ENCODE data around the gene NME1.

The NME1 gene

GRCh38 chr17:51132964-51133319 is 20.4 kb upstream of the NME1 start:
- peak; percentile 25 for DNase-seq (ENCODE audit: low read depth)
- H3K4me3 ChIP-seq (ENCODE audit: low read length) = no peak overlapping the region
- TF ChIP-seq, protein P1, sequence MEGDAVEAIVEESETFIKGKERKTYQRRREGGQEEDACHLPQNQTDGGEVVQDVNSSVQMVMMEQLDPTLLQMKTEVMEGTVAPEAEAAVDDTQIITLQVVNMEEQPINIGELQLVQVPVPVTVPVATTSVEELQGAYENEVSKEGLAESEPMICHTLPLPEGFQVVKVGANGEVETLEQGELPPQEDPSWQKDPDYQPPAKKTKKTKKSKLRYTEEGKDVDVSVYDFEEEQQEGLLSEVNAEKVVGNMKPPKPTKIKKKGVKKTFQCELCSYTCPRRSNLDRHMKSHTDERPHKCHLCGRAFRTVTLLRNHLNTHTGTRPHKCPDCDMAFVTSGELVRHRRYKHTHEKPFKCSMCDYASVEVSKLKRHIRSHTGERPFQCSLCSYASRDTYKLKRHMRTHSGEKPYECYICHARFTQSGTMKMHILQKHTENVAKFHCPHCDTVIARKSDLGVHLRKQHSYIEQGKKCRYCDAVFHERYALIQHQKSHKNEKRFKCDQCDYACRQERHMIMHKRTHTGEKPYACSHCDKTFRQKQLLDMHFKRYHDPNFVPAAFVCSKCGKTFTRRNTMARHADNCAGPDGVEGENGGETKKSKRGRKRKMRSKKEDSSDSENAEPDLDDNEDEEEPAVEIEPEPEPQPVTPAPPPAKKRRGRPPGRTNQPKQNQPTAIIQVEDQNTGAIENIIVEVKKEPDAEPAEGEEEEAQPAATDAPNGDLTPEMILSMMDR (conservative IDR thresholded peaks at IDR 0.05; ENCODE audit: low read length) = no peak

DNA sequence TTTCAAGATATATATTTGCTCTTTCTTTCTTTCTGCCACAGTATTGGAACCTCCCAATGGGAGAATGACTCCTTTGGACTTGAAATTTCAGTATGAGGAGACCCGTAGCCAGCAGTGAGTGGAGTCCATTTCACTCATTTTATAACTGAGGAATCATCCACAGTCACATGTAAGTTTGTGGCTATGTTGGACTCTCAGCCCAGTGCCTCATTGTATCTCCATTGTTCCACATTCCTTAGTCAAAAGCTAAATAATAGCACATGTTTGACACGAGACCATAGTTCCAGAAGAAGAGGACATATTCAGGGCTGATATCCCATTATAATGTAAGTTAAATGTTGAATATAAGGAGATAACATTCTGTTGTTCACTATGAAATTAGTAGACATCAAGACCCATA is 20.0 kb upstream of the NME1 start:
- DNase-seq (ENCODE audit: low read depth) = peak; percentile 48
- no peak overlapping the region for H3K4me3 ChIP-seq (ENCODE audit: low read length)
- TF ChIP-seq, protein P1 (conservative IDR thresholded peaks at IDR 0.05; ENCODE audit: low read length) = no peak

DNA sequence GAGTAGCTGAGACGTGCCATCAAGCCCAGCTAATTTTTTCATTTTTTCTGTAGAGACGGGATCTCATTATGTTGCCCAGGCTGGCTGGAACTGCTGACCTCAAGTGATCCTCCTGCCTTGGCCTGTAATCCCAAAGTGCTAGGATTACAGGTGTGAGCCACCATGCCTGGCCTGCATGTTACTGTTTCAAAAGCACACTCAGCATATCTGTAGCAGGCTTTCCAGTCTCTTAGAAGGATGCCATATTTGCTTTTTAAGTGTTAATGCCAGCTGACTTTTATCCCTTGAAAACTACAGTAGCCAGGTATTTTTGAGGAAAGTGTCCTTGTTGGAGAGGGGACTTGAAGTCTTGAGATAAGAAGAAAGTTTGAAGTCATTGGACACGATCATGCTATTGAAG is 17.4 kb upstream of the NME1 start:
- no peak overlapping the region for H3K4me3 ChIP-seq (ENCODE audit: low read length)
- no peak for DNase-seq (ENCODE audit: low read depth)
- TF ChIP-seq, protein P1 (conservative IDR thresholded peaks at IDR 0.05; ENCODE audit: low read length) = no peak

- H3K4me3 ChIP-seq (ENCODE audit: low read length) = no peak overlapping the region
- TF ChIP-seq, protein P1 (conservative IDR thresholded peaks at IDR 0.05; ENCODE audit: low read length) = no peak
- no peak for DNase-seq (ENCODE audit: low read depth)
Observed at GRCh38 chr17:51142597-51142996, 10.8 kb upstream of the NME1 start.

DNA sequence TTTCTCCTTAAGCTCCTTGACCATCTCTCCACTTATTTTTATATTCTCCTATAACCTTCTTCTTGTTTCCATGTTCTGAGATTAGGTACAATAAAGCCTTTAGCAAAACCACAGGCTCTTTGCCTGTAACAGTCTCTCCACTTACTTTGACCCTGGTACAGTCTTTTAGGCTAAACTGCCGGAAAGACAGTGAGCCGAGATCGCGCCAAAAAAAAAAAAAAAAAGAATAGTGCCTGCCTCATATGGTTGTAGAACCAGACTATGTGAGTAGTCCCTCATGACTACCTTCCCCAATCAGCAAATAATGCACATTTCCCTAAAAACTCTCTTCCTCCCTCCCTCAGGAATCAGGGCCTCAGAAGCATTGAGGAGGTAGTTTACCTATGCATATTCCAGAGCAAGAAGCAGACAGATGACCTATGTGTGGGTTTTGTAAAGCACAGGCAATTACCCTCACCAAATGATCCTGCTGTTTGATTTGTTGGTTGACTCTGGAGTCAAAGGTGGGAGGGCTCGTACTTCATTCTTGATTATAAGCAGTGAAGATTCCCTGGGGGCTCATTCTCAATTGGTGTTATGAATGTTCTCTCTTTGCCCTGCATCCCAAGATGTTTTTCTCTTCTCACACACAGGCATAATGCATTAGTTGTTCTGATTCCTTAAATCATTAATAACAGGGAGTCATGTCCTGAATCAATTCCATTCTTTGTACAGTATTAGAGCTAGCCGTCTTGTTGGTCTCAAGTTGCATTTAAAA is 8.9 kb upstream of the NME1 start:
- no peak overlapping the region for H3K4me3 ChIP-seq (ENCODE audit: low read length)
- no peak for DNase-seq (ENCODE audit: low read depth)
- TF ChIP-seq, protein P1 (conservative IDR thresholded peaks at IDR 0.05; ENCODE audit: low read length) = no peak

DNA sequence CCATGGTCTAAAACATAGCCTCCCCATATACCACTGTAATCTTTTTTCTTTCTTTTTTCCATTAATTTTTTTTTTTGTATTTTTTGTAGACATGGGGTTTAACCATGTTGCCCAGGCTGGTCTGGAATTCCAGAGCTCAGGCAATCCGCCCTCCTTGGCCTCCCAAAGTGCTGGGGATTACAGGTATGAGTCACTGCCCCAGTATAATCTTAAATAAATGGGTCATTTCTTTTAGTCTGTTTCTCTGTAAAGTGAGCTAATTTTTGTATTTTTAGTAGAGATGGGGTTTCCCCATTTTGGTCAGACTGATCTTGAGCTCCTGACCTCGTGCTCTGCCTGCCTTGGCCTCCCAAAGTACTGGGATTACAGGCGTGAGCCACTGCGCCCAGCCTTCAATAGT is 5.7 kb upstream of the NME1 start:
- TF ChIP-seq, protein P1 (conservative IDR thresholded peaks at IDR 0.05; ENCODE audit: low read length) = no peak
- DNase-seq (ENCODE audit: low read depth) = peak; percentile 17
- H3K4me3 ChIP-seq (ENCODE audit: low read length) = no peak overlapping the region

- TF ChIP-seq, protein P1 (conservative IDR thresholded peaks at IDR 0.05; ENCODE audit: low read length) = no peak
- no peak for DNase-seq (ENCODE audit: low read depth)
- H3K4me3 ChIP-seq (ENCODE audit: low read length) = no peak overlapping the region
Observed at GRCh38 chr17:51149163-51149562, 4.2 kb upstream of the NME1 start.

Measured in AG10803 (cell line).